K562 (cell line): ENCODE data around the gene PPIF. TPM values are rescaled to one million over a fixed set of nuclear protein-coding genes. Genes with fewer than 3 reads are reported as not detected.

Experiments
- GABPB2 ChIP-seq: fragments of 250-450 bp; sonication (Bioruptor Pico); conservative IDR thresholded peaks from 2 replicates; pipeline ENCODE4 v1.5.1; 2021; ENCODE audit warnings: mild to moderate bottlenecking
- PPARD ChIP-seq: fragments of 250-450 bp; sonication (Bioruptor Pico); IDR thresholded peaks from 2 replicates; pipeline ENCODE4 v1.8.0; 2022; ENCODE audit warnings: inconsistent platforms, mild to moderate bottlenecking, moderate library complexity
- SETDB1 ChIP-seq: IDR thresholded peaks from one replicate; pipeline ENCODE4 v1.6.1; 2012; ENCODE audit warnings: low read length, control low read depth, inconsistent platforms
- SIN3A ChIP-seq, 2 experiments: fragments of 150-350 bp in 1 of 2; IDR thresholded peaks; 2 replicates each; pipeline ENCODE4 v1.6.1; 2011 to 2016; ENCODE audit warnings: borderline replicate concordance in 2 of 2, low read depth in 2 of 2, low read length in 2 of 2, mild to moderate bottlenecking in 2 of 2, moderate library complexity in 2 of 2; ENCODE audit not compliant: control insufficient read depth in 1 of 2
- SMARCA5 ChIP-seq: fragments of 450-650 bp; IDR thresholded peaks from 2 replicates; pipeline ENCODE4 v1.6.1; 2016
- ZFP36 ChIP-seq: fragments of 150-350 bp; IDR thresholded peaks from 2 replicates; pipeline ENCODE4 v1.6.1; 2018; ENCODE audit warnings: low read length, low read depth; ENCODE audit not compliant: partially characterized antibody
- ZNF766 ChIP-seq: fragments of 200-800 bp; sonication (Bioruptor generic); conservative IDR thresholded peaks from 2 replicates; pipeline ENCODE4 v1.6.1; 2016; ENCODE audit warnings: missing genetic modification characterization, missing compliant biosample characterization
- ZNF778 ChIP-seq: fragments of 450-650 bp; formaldehyde crosslinking; IDR thresholded peaks from 2 replicates; pipeline ENCODE4 v1.4.0; 2020; ENCODE audit warnings: mild to moderate bottlenecking, moderate library complexity
- polyA plus RNA-seq, 8 experiments: library from polyadenylated mRNA; depleted of rRNA in 4 of 8; stranded (reverse) in 5 of 8; unstranded in 3 of 8; fragments of >200 nt; fragmentation: Nextera tagmentation in 2 of 8; fragmentation: Illumina TruSeq in 1 of 8; extraction: Ambion mirVana in 2 of 8; extraction: Trizol in 1 of 8; gene quantifications; 2 replicates each; pipeline versions ENCODE4 v1.2.1 to v1.2.3, GENCODE V29; 2011 to 2014; ENCODE audit warnings: inconsistent platforms in 1 of 8, missing spikeins in 1 of 8
- total RNA-seq, 7 experiments: library from RNA; depleted of rRNA in 6 of 7; stranded (reverse); fragments of >200 nt in 6 of 7; fragmentation: Illumina TruSeq in 2 of 7; extraction: Trizol in 2 of 7; gene quantifications; 2 replicates each; pipeline versions ENCODE4 v1.2.1 to v1.2.3, GENCODE V29; 2011 to 2021; ENCODE audit warnings: low replicate concordance in 1 of 7
- TF ChIP-seq, protein P1 (sequence below): fragments of 200-400 bp; formaldehyde crosslinking; IDR thresholded peaks from 2 replicates; pipeline ENCODE4 v1.6.1; 2017; ENCODE audit warnings: mild to moderate bottlenecking, low read depth, low read length, moderate library complexity
- TF ChIP-seq, protein P2 (sequence below): fragments of 250-450 bp; sonication (Bioruptor Pico); IDR thresholded peaks from 2 replicates; pipeline ENCODE4 v1.4.0; 2020; ENCODE audit warnings: mild to moderate bottlenecking
- TF ChIP-seq, protein P3 (sequence below): sonication (generic); formaldehyde crosslinking; IDR thresholded peaks from 2 replicates; pipeline ENCODE4 v1.8.0; 2022; ENCODE audit warnings: missing genetic modification reagents, mild to moderate bottlenecking, moderate library complexity, borderline replicate concordance

The PPIF gene
- total and polyA plus RNA-seq, 9 of the 15 experiments (the other 6 are each of a cell fraction or from before 2014, with no cell fraction given), result 40.9 to 287 (median 117) TPM

DNA sequence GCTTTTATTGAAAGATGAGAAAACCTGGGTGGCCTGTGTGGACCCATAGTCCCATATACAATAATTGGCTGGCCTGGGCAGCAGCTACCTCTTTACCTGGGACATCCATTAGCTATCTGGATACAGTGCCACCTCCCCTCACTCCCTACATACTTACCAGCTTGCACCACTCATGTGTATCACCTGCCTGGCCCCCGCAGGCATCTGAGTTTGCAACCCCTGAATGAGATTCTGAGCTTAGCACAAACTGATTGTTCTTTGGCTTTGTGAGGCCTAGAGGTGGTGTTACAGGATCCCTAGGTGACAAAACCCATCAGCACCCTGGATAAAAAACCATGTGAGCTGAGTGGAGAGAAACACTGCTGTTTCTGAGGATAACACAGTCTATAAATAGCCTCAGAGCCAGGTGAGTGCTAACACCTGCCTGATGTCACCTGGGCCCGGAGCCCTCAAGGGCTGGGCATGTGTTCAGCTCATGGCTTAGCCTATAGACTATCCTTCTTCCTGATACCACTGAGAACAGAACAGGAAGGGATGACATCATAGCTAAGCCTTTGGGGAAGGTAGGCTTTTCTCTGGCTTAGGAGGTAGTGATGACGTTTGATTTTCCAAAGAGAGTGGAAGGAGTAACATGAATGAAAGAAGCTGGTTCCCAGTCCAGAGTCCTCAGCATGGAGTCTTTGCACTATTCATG, 2.6 kb upstream of the PPIF start (continued):
- TF ChIP-seq, protein P1, sequence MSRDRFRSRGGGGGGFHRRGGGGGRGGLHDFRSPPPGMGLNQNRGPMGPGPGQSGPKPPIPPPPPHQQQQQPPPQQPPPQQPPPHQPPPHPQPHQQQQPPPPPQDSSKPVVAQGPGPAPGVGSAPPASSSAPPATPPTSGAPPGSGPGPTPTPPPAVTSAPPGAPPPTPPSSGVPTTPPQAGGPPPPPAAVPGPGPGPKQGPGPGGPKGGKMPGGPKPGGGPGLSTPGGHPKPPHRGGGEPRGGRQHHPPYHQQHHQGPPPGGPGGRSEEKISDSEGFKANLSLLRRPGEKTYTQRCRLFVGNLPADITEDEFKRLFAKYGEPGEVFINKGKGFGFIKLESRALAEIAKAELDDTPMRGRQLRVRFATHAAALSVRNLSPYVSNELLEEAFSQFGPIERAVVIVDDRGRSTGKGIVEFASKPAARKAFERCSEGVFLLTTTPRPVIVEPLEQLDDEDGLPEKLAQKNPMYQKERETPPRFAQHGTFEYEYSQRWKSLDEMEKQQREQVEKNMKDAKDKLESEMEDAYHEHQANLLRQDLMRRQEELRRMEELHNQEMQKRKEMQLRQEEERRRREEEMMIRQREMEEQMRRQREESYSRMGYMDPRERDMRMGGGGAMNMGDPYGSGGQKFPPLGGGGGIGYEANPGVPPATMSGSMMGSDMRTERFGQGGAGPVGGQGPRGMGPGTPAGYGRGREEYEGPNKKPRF, result no peak
- TF ChIP-seq SIN3A (IDR thresholded peaks at IDR 0.05; ENCODE audit: borderline replicate concordance in 2 of 2, control insufficient read depth in 1 of 2, low read depth in 2 of 2, low read length in 2 of 2), result no peak
- TF ChIP-seq ZNF778 (CRISPR knock-in tag), result no peak
- TF ChIP-seq, protein P2, sequence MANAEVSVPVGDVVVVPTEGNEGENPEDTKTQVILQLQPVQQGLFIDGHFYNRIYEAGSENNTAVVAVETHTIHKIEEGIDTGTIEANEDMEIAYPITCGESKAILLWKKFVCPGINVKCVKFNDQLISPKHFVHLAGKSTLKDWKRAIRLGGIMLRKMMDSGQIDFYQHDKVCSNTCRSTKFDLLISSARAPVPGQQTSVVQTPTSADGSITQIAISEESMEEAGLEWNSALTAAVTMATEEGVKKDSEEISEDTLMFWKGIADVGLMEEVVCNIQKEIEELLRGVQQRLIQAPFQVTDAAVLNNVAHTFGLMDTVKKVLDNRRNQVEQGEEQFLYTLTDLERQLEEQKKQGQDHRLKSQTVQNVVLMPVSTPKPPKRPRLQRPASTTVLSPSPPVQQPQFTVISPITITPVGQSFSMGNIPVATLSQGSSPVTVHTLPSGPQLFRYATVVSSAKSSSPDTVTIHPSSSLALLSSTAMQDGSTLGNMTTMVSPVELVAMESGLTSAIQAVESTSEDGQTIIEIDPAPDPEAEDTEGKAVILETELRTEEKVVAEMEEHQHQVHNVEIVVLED (CRISPR knock-in tag), result no peak
- no peak for TF ChIP-seq SMARCA5
- no peak for TF ChIP-seq SETDB1
- no peak for TF ChIP-seq ZNF766
- TF ChIP-seq, protein P3, sequence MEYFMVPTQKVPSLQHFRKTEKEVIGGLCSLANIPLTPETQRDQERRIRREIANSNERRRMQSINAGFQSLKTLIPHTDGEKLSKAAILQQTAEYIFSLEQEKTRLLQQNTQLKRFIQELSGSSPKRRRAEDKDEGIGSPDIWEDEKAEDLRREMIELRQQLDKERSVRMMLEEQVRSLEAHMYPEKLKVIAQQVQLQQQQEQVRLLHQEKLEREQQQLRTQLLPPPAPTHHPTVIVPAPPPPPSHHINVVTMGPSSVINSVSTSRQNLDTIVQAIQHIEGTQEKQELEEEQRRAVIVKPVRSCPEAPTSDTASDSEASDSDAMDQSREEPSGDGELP (CRISPR knock-in tag), result no peak
- TF ChIP-seq GABPB2, result no peak
- TF ChIP-seq PPARD (CRISPR knock-in tag), result no peak
- TF ChIP-seq ZFP36, result no peak
